ENCODE results near the gene CAMK2B. TPM values are rescaled to one million over a fixed set of nuclear protein-coding genes. Genes with fewer than 3 reads are reported as not detected.

Gene CAMK2B
- total and polyA plus RNA-seq, 2 of the 13 experiments (the other 11 are each of a cell fraction or from before 2014, with no cell fraction given) = 0.27 to 0.48 TPM

DNA sequence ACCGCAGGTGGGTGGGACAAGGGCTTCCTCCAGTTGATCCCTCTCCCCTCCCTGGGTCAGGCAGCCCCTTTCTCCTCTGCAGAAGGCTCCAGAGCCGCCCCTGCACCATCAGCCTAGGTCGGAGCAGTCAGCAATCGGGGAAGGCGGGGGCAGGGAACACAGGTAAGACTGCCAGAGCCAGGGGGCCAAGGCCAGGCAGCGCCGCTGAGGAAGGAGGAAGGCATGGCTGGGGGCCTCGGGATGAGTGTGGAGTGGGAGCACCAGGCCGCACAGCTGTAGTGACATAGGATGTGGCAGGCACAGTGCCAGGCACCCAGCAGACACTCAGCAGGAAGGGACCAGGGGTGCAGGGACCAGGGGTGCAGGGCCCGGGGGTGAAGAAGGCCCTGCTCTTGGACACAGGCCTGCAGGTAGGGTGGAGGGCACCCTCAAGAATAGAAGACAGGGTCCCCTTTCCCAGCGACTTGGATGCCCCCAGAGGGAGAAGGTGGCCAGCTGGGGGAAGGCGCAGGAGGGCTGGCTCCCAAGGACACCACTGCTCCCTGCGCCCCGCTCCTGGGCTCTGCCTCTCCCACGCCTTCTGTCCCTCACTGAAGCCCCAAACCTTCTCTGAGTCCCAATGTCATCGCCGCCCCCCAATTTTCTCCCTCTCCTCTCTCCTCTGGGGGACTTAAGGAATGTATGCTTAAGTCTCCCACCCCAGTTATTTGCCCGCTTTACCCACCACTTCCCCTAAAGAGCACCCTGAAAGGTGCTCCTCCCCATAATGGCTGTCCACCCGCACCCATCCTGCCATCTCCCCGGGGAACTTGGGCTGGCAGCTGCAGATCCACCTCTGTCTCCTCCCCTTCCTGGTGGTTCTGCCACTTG is 38.5 kb downstream of the CAMK2B start:
- intact Hi-C loops (cut with micrococcal nuclease; ENCODE audit: unreplicated experiment) = no loop called here
- FAIRE-seq (no peak), ATAC-seq (no peak), DNase-seq (ENCODE audit: low spot score) (no peak)
- TF ChIP-seq ZNF143 (CRISPR knock-in tag; IDR thresholded peaks at IDR 0.05) (no peak), ZKSCAN5 (CRISPR knock-in tag; IDR thresholded peaks at IDR 0.05) (no peak), YY1 (IDR thresholded peaks at IDR 0.05; ENCODE audit: insufficient read depth, insufficient replicate concordance, low read depth, low read length) (no peak)
- TF ChIP-seq, protein P1, sequence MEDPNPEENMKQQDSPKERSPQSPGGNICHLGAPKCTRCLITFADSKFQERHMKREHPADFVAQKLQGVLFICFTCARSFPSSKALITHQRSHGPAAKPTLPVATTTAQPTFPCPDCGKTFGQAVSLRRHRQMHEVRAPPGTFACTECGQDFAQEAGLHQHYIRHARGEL (CRISPR knock-in tag; IDR thresholded peaks at IDR 0.05) = no peak
- no peaks in the 10 kb centered on the region for H3K9me3 ChIP-seq (ENCODE audit: low read length)
- WGBS (ENCODE audit: low lambda C conversion rate) = 27% methylated on average over 18 of the region's 20 CpGs
- peaks cover 11 to 82% of the 10 kb centered on the region in 2 experiments for H3K27me3 ChIP-seq (ENCODE audit: control insufficient read depth in 1 of 2, insufficient read depth in 2 of 2, low read length in 2 of 2)
- POLR2A ChIA-PET = no interaction called here
- H3K27ac ChIP-seq (ENCODE audit: extremely low read length, insufficient read depth, low read length) = no peak overlapping the region
- peaks cover 2% of the 10 kb centered on the region; the same call in 1 of the 2 replicates for H3K4me1 ChIP-seq (ENCODE audit: insufficient read depth, low read length)
- no peak overlapping the region for H3K4me3 ChIP-seq (replicated peaks in 1 of 3; ENCODE audit: insufficient read depth in 1 of 3, low read depth in 2 of 3, low read length in 3 of 3)
- no peaks in the 10 kb centered on the region for H3K36me3 ChIP-seq (replicated peaks in 1 of 2; ENCODE audit: control insufficient read depth in 1 of 2, insufficient read depth in 2 of 2, low read length in 2 of 2)
- no TSS peak for BruUV-seq (replicated peaks)
- no peak overlapping the region for H3K9ac ChIP-seq (ENCODE audit: insufficient read depth, low read depth, low read length)
- H3K4me2 ChIP-seq (ENCODE audit: low read depth, low read length) = no peak overlapping the region
- in situ Hi-C loops (cut with HindIII; ENCODE audit: extremely low pct_ligation_motif_present, low pct_unique_long_range_greater_than_20kb) = no loop called here
- H4K20me1 ChIP-seq (ENCODE audit: insufficient read depth, low read length) = no peaks in the 10 kb centered on the region
- CTCF ChIA-PET (ENCODE audit: low intra/inter-chr PET ratio, low total read pairs) = no interaction called here
- no peak overlapping the region for H2AFZ ChIP-seq (ENCODE audit: low read length)
- no peaks in the 10 kb centered on the region for H3K79me2 ChIP-seq (ENCODE audit: insufficient read depth, low read length)

DNA sequence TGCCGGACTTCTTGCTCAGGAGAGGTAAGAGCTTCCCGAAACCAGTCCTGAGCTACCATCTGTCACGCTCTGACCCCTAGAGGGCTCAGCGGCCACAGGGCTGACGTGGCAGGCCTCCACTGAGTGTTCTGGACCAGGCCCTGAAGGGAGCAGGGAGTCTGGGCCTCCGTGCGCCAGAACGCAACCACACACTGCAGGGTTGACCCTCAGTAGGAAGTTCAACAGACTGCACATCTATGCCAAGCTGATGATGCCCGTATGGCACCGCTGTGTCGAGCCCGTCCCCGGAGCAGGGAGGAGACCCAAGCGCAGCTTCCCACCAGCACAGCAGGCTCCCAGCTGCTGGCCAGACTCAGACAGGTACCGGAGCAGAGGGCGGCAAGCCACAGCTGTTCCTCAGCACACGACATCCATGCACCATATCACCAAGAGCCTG is 39.2 kb downstream of the CAMK2B start:
- no peak for FAIRE-seq

More for the DNA sequence above, 39.2 kb downstream of the CAMK2B start:
- ChIA-PET CTCF (ENCODE audit: low intra/inter-chr PET ratio, low total read pairs) (no interaction called here), POLR2A (no interaction called here)
- intact Hi-C loops (cut with micrococcal nuclease; ENCODE audit: unreplicated experiment) = no loop called here
- ATAC-seq (peak; percentile 29), DNase-seq (ENCODE audit: low spot score) (no peak)
- H3K79me2 ChIP-seq (ENCODE audit: insufficient read depth, low read length) = no peaks in the 10 kb centered on the region
- H3K36me3 ChIP-seq (replicated peaks in 1 of 2; ENCODE audit: control insufficient read depth in 1 of 2, insufficient read depth in 2 of 2, low read length in 2 of 2) = no peaks in the 10 kb centered on the region
- no peak overlapping the region for H3K9ac ChIP-seq (ENCODE audit: insufficient read depth, low read depth, low read length)
- H3K4me1 ChIP-seq (ENCODE audit: insufficient read depth, low read length) = peaks cover 9% of the 10 kb centered on the region; the same call in 1 of the 2 replicates
- in situ Hi-C loops (cut with HindIII; ENCODE audit: extremely low pct_ligation_motif_present, low pct_unique_long_range_greater_than_20kb) = no loop called here
- no CpG with 5 or more reads among the region's 17 CpGs for WGBS (ENCODE audit: low lambda C conversion rate)
- peaks cover 8 to 75% of the 10 kb centered on the region in 2 experiments for H3K27me3 ChIP-seq (ENCODE audit: control insufficient read depth in 1 of 2, insufficient read depth in 2 of 2, low read length in 2 of 2)
- H3K4me3 ChIP-seq (replicated peaks in 1 of 3; ENCODE audit: insufficient read depth in 1 of 3, low read depth in 2 of 3, low read length in 3 of 3) = no peak overlapping the region
- no peak overlapping the region for H3K27ac ChIP-seq (ENCODE audit: extremely low read length, insufficient read depth, low read length)
- no peaks in the 10 kb centered on the region for H3K9me3 ChIP-seq (ENCODE audit: low read length)
- no peak overlapping the region for H3K4me2 ChIP-seq (ENCODE audit: low read depth, low read length)
- BruUV-seq (replicated peaks) = no TSS peak
- no peak overlapping the region for H2AFZ ChIP-seq (ENCODE audit: low read length)
- TF ChIP-seq, protein P2, sequence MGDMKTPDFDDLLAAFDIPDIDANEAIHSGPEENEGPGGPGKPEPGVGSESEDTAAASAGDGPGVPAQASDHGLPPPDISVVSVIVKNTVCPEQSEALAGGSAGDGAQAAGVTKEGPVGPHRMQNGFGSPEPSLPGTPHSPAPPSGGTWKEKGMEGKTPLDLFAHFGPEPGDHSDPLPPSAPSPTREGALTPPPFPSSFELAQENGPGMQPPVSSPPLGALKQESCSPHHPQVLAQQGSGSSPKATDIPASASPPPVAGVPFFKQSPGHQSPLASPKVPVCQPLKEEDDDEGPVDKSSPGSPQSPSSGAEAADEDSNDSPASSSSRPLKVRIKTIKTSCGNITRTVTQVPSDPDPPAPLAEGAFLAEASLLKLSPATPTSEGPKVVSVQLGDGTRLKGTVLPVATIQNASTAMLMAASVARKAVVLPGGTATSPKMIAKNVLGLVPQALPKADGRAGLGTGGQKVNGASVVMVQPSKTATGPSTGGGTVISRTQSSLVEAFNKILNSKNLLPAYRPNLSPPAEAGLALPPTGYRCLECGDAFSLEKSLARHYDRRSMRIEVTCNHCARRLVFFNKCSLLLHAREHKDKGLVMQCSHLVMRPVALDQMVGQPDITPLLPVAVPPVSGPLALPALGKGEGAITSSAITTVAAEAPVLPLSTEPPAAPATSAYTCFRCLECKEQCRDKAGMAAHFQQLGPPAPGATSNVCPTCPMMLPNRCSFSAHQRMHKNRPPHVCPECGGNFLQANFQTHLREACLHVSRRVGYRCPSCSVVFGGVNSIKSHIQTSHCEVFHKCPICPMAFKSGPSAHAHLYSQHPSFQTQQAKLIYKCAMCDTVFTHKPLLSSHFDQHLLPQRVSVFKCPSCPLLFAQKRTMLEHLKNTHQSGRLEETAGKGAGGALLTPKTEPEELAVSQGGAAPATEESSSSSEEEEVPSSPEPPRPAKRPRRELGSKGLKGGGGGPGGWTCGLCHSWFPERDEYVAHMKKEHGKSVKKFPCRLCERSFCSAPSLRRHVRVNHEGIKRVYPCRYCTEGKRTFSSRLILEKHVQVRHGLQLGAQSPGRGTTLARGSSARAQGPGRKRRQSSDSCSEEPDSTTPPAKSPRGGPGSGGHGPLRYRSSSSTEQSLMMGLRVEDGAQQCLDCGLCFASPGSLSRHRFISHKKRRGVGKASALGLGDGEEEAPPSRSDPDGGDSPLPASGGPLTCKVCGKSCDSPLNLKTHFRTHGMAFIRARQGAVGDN (CRISPR knock-in tag; IDR thresholded peaks at IDR 0.05) = 0 out of 2 replicates have a peak, but pooled peaks have one; percentile 9
- TF ChIP-seq, protein P3, sequence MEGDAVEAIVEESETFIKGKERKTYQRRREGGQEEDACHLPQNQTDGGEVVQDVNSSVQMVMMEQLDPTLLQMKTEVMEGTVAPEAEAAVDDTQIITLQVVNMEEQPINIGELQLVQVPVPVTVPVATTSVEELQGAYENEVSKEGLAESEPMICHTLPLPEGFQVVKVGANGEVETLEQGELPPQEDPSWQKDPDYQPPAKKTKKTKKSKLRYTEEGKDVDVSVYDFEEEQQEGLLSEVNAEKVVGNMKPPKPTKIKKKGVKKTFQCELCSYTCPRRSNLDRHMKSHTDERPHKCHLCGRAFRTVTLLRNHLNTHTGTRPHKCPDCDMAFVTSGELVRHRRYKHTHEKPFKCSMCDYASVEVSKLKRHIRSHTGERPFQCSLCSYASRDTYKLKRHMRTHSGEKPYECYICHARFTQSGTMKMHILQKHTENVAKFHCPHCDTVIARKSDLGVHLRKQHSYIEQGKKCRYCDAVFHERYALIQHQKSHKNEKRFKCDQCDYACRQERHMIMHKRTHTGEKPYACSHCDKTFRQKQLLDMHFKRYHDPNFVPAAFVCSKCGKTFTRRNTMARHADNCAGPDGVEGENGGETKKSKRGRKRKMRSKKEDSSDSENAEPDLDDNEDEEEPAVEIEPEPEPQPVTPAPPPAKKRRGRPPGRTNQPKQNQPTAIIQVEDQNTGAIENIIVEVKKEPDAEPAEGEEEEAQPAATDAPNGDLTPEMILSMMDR (CRISPR knock-in tag; IDR thresholded peaks at IDR 0.05) = peak; percentile 22; the same call in 1 of the 2 replicates
- no peak for TF ChIP-seq KAT2B (IDR thresholded peaks at IDR 0.05; ENCODE audit: borderline replicate concordance, low read depth, low read length)
- 0 out of 2 replicates have a peak, but pooled peaks have one; percentile 13 for TF ChIP-seq STAG1 (CRISPR knock-in tag; IDR thresholded peaks at IDR 0.05)
- no peaks in the 10 kb centered on the region for H4K20me1 ChIP-seq (ENCODE audit: insufficient read depth, low read length)
